Body of pancreas (tissue), 4 donors: ENCODE measurements around the gene PRKG1.

Experiments
- CTCF ChIP-seq, 7 experiments: fragments of 450-650 bp in 4 of 7; fragments of 200-600 bp in 3 of 7; sonication (generic) in 3 of 7; IDR thresholded peaks; one replicate each; pipeline ENCODE4 v1.5.1; 2016 to 2019; ENCODE audit warnings: antibody characterized with exemption in 7 of 7
- POLR2A ChIP-seq, 3 donors: fragments of 450-650 bp; IDR thresholded peaks; one replicate each; pipeline ENCODE4 v1.6.1; 2016; ENCODE audit warnings: antibody characterized with exemption in 3 of 3, mild to moderate bottlenecking in 2 of 3

GRCh38 chr10:51666456-51666855, 592.2 kb downstream of the PRKG1 start:
- TF ChIP-seq CTCF (IDR thresholded peaks at IDR 0.05) (no peak), POLR2A (IDR thresholded peaks at IDR 0.05) (no peak)
